ENCODE results near the gene PCBP4.
"Not testable (repeated sequence)": the region's sequence is repeated elsewhere in the genome, so short reads cannot be mapped to it uniquely, and the experiment has no call there.

PCBP4 gene

GRCh38 chr3:51938780-51939425 lies 28.4 kb downstream of the PCBP4 start:
- DNase-seq (ENCODE audit: low spot score): no peak

- no peak for DNase-seq (ENCODE audit: low spot score)
Measured at GRCh38 chr3:51937611-51938450, 29.4 kb downstream of the PCBP4 start.

- no peak for DNase-seq (ENCODE audit: low spot score)
Measured at GRCh38 chr3:51937014-51937413, 30.2 kb downstream of the PCBP4 start.

GRCh38 chr3:51935886-51936755 lies 31.1 kb downstream of the PCBP4 start:
- no peak for DNase-seq (ENCODE audit: low spot score)

GRCh38 chr3:51934991-51935885 lies 32.0 kb downstream of the PCBP4 start:
- DNase-seq (ENCODE audit: low spot score): no peak

GRCh38 chr3:51934139-51934850 lies 33.0 kb downstream of the PCBP4 start:
- DNase-seq (ENCODE audit: low spot score): no peak

GRCh38 chr3:51933471-51934138 lies 33.6 kb downstream of the PCBP4 start:
- no peak for DNase-seq (ENCODE audit: low spot score)

- DNase-seq (ENCODE audit: low spot score): no peak
Measured at GRCh38 chr3:51932471-51933370, 34.5 kb downstream of the PCBP4 start.

- DNase-seq (ENCODE audit: low spot score): no peak
Measured at GRCh38 chr3:51931756-51932155, 35.5 kb downstream of the PCBP4 start.

- no peak for DNase-seq (ENCODE audit: low spot score)
Measured at GRCh38 chr3:51930439-51930838, 36.8 kb downstream of the PCBP4 start.

- DNase-seq (ENCODE audit: low spot score): no peak
Measured at GRCh38 chr3:51929420-51930003, 37.7 kb downstream of the PCBP4 start.

- not testable (repeated sequence) for DNase-seq (ENCODE audit: low spot score)
Measured at GRCh38 chr3:51928981-51929380, 38.3 kb downstream of the PCBP4 start.

- no peak for DNase-seq (ENCODE audit: low spot score)
Measured at GRCh38 chr3:51928438-51928837, 38.8 kb downstream of the PCBP4 start.

- no peak for DNase-seq (ENCODE audit: low spot score)
Measured at GRCh38 chr3:51927061-51927977, 39.9 kb downstream of the PCBP4 start.

- DNase-seq (ENCODE audit: low spot score): no peak
Measured at GRCh38 chr3:51921081-51921578, 46.1 kb downstream of the PCBP4 start.

GRCh38 chr3:51916418-51916817 lies 50.8 kb downstream of the PCBP4 start:
- DNase-seq (ENCODE audit: low spot score): no peak

GRCh38 chr3:51908026-51908425 lies 59.2 kb downstream of the PCBP4 start:
- no peak for DNase-seq (ENCODE audit: low spot score)
